Astrocyte (in vitro differentiated cells and primary cell): ENCODE measurements around the gene TANGO2. TPM values are rescaled to one million over a fixed set of nuclear protein-coding genes. Genes with fewer than 3 reads are reported as not detected.

ENCODE experiments used
- DNase-seq: peaks from one replicate; pipeline ENCODE4 v3.0.0-alpha.2; 2010; ENCODE audit warnings: low read depth
- FAIRE-seq: peaks from 2 replicates; lab custom pipeline; 2011; peaks lifted over from hg19 to GRCh38; lab: Jason Lieb, UNC
- H2AFZ ChIP-seq: 2 replicates; pipeline ENCODE4 v1.6.0; 2012; ENCODE audit warnings: low read depth, low read length, inconsistent platforms
- H3K27ac ChIP-seq: 2 replicates; pipeline ENCODE4 v1.5.1; 2011; ENCODE audit warnings: low read depth, low read length, inconsistent platforms
- H3K27me3 ChIP-seq: 2 replicates; pipeline ENCODE4 v1.6.0; 2011; ENCODE audit warnings: low read length, inconsistent platforms; ENCODE audit not compliant: insufficient read depth
- H3K36me3 ChIP-seq: 2 replicates; pipeline ENCODE4 v1.5.1; 2011; ENCODE audit warnings: low read length, inconsistent platforms; ENCODE audit not compliant: insufficient read depth
- H3K4me1 ChIP-seq: 2 replicates; pipeline ENCODE4 v1.5.1; 2011; ENCODE audit warnings: low read length, inconsistent platforms; ENCODE audit not compliant: insufficient read depth
- H3K4me2 ChIP-seq: 2 replicates; pipeline ENCODE4 v1.6.0; 2012; ENCODE audit warnings: low read length, inconsistent platforms
- H3K4me3 ChIP-seq: 2 replicates; pipeline ENCODE4 v1.5.1; 2011; ENCODE audit warnings: low read depth, mild to moderate bottlenecking, low read length, inconsistent platforms; ENCODE audit not compliant: insufficient read depth
- H3K79me2 ChIP-seq: 2 replicates; pipeline ENCODE4 v1.6.0; 2012; ENCODE audit warnings: mild to moderate bottlenecking, low read length, inconsistent platforms; ENCODE audit not compliant: insufficient read depth
- H3K9ac ChIP-seq: 2 replicates; pipeline ENCODE4 v1.6.0; 2012; ENCODE audit warnings: mild to moderate bottlenecking, low read length, inconsistent platforms
- H3K9me3 ChIP-seq: 2 replicates; pipeline ENCODE4 v1.5.1; 2012; ENCODE audit warnings: low read depth, mild to moderate bottlenecking, low read length, inconsistent platforms; ENCODE audit not compliant: insufficient read depth
- H4K20me1 ChIP-seq: 2 replicates; pipeline ENCODE4 v1.6.0; 2012; ENCODE audit warnings: low read length, inconsistent platforms; ENCODE audit not compliant: insufficient read depth
- H3K27ac Mint-ChIP-seq: one replicate; pipeline ENCODE4 v1.8.0; 2021; ENCODE audit warnings: mild to moderate bottlenecking, mixed read lengths; ENCODE audit not compliant: unreplicated experiment
- H3K27me3 Mint-ChIP-seq: one replicate; pipeline ENCODE4 v1.8.0; 2021; ENCODE audit warnings: low read depth, mixed read lengths; ENCODE audit not compliant: unreplicated experiment
- H3K36me3 Mint-ChIP-seq: one replicate; pipeline ENCODE4 v1.8.0; 2021; ENCODE audit warnings: low read depth, mixed read lengths; ENCODE audit not compliant: unreplicated experiment
- H3K4me1 Mint-ChIP-seq: one replicate; pipeline ENCODE4 v1.8.0; 2021; ENCODE audit warnings: low read depth, mixed read lengths; ENCODE audit not compliant: unreplicated experiment
- H3K4me3 Mint-ChIP-seq: one replicate; pipeline ENCODE4 v1.8.0; 2021; ENCODE audit warnings: mild to moderate bottlenecking, moderate library complexity, mixed read lengths; ENCODE audit not compliant: unreplicated experiment
- H3K9me3 Mint-ChIP-seq: one replicate; pipeline ENCODE4 v1.8.0; 2021; ENCODE audit warnings: mild to moderate bottlenecking, mixed read lengths; ENCODE audit not compliant: unreplicated experiment
- CTCF ChIP-seq: IDR thresholded peaks from 2 replicates; pipeline ENCODE4 v1.5.1; 2011; ENCODE audit warnings: low read depth, mild to moderate bottlenecking, inconsistent platforms, low read length, moderate library complexity; ENCODE audit not compliant: insufficient read depth
- EZH2 ChIP-seq: IDR thresholded peaks from 2 replicates; pipeline ENCODE4 v1.6.1; 2012; ENCODE audit warnings: mild to moderate bottlenecking, low read length, inconsistent platforms; ENCODE audit not compliant: insufficient read depth
- total RNA-seq: library from RNA; stranded (reverse); gene quantifications from 2 replicates; pipeline ENCODE4 v1.2.1, GENCODE V29; 2021

TANGO2 gene
- total RNA-seq, 1 donor from 2014 or later, result 28.0 TPM

- no peak for FAIRE-seq
- Mint-ChIP-seq H3K4me3 (no peak overlapping the region), H3K4me1 (no peaks in the 10 kb centered on the region), H3K9me3 (no peaks in the 10 kb centered on the region), H3K36me3 (peaks cover 28% of the 10 kb centered on the region), H3K27me3 (no peaks in the 10 kb centered on the region), H3K27ac (no peak overlapping the region)
- H3K79me2 ChIP-seq, result no peaks in the 10 kb centered on the region
- H3K36me3 ChIP-seq, result no peaks in the 10 kb centered on the region
- peaks cover 33% of the 10 kb centered on the region for H4K20me1 ChIP-seq
- no peak overlapping the region for H3K4me2 ChIP-seq
- no peak for TF ChIP-seq CTCF
- no peak for TF ChIP-seq EZH2
- H3K27ac ChIP-seq, result no peak overlapping the region
- no peak for DNase-seq
- H3K4me1 ChIP-seq, result no peaks in the 10 kb centered on the region
- H3K9ac ChIP-seq, result no peak overlapping the region
- H2AFZ ChIP-seq, result no peak overlapping the region
- no peaks in the 10 kb centered on the region for H3K27me3 ChIP-seq
- H3K4me3 ChIP-seq, result no peak overlapping the region
- no peaks in the 10 kb centered on the region for H3K9me3 ChIP-seq
These were observed 18.9 kb downstream of the TANGO2 start for GRCh38 chr22:20039683-20040325.

GRCh38 chr22:20040327-20041200, 19.7 kb downstream of the TANGO2 start:
- H3K27me3 ChIP-seq, result no peaks in the 10 kb centered on the region
- Mint-ChIP-seq H3K4me3 (no peak overlapping the region), H3K9me3 (no peaks in the 10 kb centered on the region), H3K27ac (no peak overlapping the region), H3K4me1 (no peaks in the 10 kb centered on the region), H3K36me3 (peaks cover 27% of the 10 kb centered on the region), H3K27me3 (no peaks in the 10 kb centered on the region)
- FAIRE-seq (no peak), DNase-seq (no peak)
- H3K36me3 ChIP-seq, result no peaks in the 10 kb centered on the region
- no peak overlapping the region for H3K4me2 ChIP-seq
- H3K79me2 ChIP-seq, result no peaks in the 10 kb centered on the region
- no peak overlapping the region for H2AFZ ChIP-seq
- no peak overlapping the region for H3K4me3 ChIP-seq
- peaks cover 26% of the 10 kb centered on the region for H4K20me1 ChIP-seq
- no peak overlapping the region for H3K9ac ChIP-seq
- H3K9me3 ChIP-seq, result no peaks in the 10 kb centered on the region
- no peak overlapping the region for H3K27ac ChIP-seq
- H3K4me1 ChIP-seq, result no peaks in the 10 kb centered on the region
- no peak for TF ChIP-seq CTCF
